Measurements from ENCODE around the gene INCENP.

The INCENP gene

DNA sequence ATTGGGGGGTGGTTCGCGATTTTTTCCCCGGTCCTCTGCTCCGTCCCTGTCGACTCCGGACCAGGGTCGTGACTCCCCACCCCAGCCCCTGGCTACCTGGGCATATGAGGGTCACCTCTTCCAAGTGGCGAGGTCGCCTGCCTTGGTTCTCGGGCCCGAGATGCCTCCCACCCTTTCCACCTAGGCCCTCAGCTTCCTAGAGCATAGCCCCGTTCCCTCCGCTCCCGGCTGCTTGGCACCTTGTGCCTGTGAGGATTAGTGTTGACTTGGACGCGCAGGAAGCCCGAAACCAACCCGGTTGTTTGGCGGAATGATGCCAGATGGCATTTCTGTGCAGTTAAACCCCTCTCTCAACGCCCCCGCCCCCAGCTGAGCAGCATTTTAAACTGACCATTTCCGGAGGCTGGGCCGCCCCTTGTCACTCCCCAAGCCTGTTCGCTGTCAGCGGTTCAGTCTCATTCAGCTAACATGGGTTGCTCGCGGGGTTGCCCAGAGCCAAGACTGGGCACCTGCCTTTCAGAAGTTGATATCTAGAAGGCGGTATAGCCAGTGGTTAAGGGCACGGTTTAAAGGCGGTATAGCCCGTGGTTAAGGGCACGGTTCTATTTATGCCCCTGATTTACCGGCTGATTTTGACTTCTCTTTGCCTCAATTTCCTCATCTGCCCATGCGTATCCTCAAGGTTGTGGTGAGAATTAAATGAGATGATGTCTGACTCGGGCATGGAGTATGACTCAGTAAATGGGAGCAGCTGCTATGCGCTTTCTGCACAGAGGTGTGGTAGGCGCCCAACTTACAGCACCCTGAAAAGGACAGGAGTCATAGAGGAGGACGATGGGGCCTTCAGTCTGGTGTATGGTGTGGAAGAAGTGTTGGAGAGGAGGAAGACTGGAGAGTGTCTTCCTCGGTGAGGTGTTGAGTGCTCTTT lies 639 bp downstream of the INCENP start:
- peak; percentile 77 for DNase-seq

DNA sequence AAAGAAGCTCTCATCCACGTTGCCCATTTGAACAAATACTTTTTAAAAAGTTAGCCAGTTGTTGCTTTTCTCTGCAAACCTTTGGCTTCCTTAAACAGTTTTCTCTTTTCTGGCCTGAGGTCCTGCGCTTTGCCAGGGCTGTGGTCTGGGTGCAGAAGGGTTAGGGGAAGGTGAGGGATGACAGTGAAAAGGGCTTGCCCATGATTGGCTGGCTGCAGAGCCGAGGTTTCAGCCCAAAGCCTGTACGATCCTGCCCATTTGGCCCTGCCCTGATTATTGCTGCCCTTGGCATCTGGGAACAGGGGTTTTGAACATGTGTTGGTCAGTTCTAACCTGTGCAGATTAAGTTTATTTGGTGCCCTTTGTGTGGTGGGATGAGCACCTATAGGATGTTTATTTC lies 1.5 kb downstream of the INCENP start:
- no peak for DNase-seq

DNA sequence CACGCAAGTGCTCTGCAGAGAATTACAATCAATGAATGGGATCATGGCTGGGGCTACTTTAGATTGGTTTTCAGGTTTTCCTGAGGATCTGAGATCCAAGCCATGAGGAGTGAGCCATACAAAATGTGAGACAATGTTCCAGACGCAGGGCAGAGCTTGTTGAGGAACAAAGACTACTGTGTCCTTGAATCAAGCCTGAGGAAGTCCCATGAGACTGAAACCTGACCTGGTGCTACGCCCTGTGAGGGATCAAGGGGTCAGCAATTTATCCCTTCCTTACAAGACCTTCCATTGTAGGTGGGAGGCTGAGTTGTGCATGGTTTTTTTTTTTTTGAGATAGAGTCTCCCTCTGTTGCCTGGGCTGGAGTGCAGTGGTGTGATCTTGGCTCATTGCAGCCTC lies 2.1 kb downstream of the INCENP start:
- no peak for DNase-seq

DNA sequence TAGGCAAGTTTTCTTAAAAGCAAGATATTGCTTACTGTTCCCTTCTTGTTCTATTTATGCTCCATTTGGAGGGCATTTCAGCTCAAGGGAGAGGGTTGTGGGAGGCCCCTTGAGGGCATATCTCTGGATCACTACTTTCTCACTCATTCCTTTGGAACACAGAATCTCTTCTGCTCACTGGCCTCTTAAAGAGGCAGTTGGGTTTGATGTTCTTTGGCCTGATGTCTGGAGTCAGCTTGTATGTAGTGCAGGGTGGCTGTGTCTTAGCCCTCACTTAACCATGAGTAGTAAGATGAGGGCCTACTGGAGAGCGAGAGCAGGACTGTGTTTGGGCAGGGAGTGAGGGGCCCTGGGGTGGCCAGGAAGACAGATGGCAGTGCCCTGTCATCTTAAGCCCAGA lies 3.6 kb downstream of the INCENP start:
- DNase-seq = no peak

DNA sequence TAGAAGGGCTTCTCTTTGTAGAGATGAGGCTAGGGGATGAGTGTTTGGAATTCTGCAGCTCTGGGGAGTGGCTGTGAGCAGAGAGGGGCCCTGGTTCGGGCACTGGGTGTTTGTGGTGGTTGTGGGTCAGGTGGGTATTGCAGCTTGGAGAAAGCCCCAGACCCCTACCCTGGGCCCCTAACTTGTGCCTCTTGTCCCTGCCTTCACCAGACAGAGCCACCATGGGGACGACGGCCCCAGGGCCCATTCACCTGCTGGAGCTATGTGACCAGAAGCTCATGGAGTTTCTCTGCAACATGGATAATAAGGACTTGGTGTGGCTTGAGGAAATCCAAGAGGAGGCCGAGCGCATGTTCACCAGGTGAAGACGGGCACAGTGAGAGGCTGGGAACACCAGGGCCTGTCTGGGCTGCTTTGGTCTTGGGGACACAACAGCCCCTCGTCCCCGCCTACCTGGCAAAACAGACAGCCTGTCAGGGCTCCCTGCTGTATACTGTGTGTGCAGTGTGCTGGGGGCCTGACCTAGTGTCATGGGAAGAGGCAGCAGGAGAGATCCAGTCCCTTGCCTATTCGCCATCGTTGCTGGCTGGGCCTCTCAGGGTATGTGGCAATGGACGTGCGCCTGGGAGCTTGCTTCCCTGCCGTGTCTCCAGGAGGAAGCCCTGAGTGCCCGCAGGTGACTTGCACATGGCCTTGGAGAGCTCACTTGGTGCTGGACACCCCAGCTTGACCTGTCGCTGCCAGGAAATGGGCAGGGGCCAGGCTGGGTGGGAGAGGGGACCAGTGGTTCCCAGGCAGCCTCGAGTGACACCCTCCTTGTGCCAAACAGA lies 4.3 kb downstream of the INCENP start:
- DNase-seq = no peak

DNA sequence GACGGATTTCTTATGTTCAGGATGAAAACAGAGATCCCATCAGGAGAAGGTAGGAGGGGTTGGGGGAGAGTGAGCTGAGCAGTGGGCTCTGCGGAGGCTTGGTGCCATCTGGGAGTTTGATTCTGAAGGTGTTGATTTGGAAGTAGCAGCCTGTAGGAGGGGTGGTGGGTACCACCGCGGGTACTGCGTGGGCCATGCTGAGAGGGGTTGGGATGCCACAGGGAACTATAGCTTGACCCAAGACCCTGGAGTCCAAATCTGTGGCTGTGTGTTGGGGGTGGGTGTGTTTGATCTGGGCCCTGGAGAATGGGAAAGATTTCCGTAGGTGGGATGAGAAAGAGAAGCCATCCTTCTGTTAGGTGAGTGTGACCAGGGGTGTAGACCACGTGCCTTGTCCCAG lies 5.0 kb downstream of the INCENP start:
- DNase-seq = no peak

DNA sequence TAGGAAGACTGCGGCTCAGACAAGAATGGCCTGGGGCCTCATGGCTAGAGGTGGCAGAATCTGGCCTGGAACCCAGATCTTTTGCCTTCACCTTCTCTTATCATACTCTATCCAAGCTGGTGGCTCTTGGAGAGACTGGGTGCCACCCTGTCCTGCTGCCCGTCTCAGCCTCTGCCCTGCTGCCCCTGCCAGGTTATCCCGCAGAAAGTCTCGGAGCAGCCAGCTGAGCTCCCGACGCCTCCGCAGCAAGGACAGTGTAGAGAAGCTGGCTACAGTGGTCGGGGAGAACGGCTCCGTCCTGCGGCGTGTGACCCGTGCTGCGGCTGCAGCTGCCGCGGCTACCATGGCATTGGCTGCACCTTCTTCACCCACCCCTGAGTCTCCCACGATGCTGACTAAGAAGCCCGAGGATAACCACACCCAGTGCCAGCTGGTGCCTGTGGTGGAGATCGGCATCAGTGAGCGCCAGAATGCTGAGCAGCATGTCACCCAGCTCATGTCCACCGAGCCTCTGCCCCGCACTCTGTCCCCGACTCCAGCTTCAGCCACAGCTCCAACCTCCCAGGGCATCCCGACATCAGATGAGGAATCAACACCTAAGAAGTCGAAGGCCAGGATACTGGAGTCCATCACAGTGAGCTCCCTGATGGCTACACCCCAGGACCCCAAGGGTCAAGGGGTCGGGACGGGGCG lies 5.9 kb downstream of the INCENP start:
- no peak for DNase-seq

DNA sequence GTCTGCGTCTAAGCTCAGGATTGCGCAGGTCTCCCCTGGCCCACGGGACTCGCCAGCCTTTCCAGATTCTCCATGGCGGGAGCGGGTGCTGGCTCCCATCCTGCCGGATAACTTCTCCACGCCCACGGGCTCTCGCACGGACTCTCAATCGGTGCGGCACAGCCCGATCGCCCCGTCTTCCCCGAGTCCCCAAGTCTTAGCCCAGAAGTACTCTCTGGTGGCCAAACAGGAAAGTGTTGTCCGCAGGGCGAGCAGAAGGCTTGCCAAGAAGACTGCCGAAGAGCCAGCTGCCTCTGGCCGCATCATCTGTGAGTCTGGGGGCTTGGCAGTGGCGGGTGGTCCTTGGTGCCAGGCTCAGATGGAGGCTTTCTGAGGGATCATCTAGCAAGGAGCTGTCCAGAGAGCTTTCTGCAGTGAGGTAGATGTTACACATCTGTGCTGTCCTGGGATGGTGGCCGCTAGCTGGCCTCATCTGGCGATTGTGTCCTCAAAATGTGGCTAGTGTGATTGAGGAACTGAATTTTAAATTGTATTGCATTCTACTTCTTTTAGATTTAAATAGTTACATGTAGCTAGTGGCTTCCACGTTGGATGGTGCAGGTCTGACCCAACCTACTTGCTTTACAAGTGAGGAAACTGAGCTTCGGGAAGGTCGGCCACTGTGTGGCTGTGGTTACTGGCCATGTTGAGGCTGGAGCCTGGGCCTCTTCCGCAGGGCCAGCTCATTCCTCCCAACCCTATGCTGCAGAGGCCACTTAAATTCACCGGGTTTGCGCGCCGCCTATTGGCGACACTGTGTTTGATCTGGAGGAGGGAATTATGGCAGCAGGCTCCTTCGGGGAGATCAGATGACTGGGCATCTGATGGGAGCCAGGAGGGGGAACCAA lies 6.7 kb downstream of the INCENP start:
- DNase-seq = no peak

DNA sequence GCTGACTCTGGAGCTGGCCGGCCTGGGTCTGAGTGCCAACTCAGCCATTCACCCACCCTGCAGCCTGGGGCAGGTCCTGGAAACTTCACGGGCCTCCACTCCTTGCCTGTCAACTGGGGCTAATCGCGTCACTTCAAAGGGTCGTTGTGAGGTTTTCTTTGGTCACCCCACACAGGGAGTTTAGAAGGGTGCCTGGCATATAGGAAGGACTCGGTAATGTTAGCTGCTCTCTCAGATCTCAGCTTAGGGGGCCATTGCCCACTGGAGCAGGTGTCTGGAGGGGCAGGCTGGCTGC lies 7.3 kb downstream of the INCENP start:
- DNase-seq = no peak

DNA sequence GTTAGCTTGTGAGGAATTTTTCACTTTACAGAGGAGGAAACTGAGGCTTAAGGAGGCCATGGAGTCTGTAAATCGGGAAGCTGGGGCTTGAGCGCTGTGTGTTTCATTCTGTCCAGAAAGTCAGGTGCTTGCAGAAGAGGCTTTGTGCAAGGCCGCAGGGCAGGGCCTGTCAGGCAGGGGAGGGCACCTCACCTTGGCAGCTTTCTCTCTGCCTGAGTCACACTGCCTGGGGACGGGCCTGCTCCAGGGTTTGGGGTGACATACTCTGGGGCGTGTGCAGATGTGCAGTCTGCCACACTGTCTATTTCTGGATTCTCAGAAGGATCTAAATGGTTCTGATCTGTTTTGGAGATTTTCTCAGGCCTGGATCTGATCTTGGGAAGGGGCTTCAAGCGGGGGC lies 8.4 kb downstream of the INCENP start:
- no peak for DNase-seq

DNA sequence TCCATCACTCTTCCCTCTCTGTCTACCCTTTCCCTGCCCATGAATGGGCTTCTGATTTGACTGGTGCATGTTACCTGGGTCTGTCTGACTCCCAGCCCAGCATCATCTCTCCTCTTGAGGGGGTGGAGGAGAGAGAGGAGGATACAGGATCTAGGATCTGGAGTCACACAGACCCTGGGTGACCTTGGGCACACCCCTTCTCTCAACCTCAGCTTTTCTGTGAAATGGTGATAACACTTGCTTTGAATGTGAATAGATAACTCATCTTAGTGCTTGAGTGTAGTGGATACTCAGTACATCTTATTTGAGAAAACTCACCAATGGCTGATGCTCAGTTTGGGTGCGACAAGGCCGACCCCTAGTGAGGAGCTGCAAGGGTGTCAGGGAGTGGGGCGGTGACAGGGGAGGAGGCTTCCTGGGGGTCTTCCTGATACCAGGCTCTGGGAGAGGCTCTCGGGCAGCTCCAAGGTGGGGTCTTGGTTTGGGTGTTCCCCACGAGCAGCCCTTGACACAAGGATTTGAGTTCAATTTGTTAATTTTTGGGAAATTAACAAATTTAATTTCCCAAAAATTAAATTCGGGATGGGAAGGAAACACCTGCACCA lies 9.0 kb downstream of the INCENP start:
- DNase-seq = no peak

DNA sequence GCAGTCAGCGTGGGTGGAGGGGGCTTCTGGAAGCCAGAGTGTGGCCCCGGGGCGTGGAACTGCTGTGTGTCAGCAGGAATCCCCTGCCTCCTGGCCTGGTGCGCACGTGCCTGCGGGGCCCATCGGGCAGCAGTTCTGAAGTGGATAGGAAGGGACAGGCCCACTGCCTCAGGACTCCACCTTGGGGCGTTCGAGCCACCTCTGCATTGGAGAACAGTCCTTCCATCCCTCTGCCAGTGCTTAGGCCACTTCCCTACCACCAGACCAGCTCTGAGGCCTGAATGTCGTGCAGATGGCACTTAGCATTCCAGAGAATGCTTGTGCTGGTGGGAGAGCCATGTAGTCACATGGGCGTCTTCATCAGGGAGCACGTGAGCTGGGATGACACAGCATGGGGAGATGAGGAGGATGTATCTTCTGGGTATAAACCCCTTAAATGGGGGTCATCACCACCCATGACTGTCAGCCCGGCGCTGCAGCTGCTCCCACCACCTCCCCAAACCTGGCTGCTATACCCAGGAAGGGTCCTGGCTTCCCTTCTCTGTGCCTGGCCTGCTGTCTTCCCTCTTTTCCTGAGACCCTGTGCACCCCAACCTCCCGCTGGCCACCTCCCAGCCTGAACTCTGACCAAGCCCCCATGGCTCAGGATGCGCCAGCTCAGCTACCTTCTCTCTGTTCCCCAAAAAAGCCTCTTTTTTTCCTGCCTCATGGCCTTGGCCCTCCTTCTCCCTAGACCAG lies 9.7 kb downstream of the INCENP start:
- DNase-seq = no peak

DNA sequence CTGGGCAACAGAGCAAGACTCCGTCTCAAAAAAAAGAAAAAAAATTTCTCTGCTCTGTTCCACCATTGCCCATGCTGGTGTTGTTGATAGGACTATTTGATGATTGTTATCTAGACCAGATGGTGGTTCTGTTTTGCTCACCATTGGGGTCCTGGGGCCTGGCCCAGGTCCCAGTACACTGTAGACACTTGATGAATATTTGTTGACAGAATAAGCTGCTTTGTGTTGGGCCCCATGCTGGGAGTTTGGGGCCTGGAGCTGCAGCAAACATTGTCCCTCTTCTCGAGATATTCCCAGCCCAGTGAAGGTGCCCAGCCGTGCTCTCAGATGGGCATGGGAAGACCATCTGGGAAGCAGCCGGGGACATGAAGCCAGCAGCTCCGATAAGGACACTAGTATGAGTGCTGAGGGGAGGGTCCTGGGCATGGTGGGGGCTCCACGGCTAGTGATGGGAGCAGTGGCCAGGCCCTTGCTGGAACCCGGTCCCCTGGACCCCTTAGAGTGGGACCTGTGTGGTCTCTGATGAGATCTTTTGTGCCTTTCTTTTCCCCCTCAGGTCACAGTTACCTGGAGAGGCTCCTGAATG lies 13.6 kb downstream of the INCENP start:
- DNase-seq = no peak

DNA sequence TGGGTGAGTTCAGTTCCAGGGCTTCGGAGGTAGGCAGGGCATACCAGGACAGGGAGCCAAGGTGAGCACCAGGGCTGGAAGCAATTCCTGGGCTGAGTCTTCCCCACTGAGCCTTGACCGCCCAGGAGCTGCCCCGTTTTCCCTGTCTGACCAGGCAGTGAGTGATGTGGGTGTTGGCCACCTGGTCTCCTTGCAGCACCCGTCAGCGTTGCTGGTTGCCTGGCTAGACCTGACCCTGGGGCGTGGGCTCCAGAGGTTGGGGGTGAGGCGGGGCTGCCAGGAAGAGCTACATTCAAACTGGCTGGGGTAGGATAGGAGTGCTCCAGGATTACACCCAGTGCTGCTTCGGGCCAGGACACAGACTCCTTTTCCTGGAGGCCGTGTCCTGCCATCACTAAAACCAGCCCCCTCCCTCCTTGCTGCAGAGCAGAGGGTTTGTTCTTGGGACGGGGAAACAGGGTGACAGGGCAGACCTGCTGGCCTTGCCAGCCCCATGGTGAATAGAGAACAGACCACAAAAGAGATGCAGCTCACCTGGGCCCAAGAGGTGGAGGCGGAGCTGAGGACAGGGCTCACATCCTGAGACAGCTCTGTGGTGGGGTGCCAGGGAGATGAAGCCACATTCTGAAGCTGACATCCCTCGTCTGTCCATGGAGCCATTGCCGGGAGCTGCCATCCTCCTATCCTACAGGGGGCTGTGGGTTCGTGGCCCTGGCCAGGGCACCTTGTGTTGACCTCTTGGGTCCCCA lies 14.2 kb downstream of the INCENP start:
- no peak for DNase-seq

DNA sequence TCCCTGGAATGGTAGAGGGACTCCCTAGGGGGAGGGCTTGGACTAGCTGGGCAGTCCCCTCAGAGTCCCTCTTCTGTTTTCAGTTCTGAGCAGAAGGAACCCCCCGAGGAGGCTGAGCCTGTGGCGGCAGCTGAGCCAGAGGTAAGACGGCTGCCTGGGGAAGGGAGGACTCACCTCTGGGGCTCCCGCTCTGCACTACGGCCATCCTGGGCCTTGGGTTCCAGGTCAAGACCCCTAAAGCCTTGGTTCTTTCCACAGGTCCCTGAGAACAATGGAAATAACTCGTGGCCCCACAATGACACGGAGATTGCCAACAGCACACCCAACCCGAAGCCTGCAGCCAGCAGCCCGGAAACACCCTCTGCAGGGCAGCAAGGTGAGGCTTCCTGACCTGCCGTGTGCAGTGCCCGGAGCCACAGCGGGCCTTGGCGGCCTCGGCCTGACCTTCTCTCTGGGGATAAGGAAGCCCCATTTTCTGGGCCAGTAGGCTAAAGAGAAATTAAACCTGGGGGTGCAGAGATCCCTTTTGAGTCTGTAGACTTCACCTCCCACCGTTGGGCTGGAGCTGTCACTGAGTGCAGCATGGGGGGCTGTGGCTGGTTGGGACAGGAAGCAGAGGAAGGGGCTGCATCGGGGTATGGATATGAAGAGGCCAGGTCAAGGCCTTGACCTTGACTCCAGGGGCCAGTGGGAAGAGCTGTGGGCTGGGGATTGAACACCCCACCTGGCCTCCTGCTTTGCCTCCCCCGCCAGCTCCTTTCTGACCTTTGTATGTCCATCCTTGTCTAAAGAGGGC lies 15.0 kb downstream of the INCENP start:
- DNase-seq = no peak

DNA sequence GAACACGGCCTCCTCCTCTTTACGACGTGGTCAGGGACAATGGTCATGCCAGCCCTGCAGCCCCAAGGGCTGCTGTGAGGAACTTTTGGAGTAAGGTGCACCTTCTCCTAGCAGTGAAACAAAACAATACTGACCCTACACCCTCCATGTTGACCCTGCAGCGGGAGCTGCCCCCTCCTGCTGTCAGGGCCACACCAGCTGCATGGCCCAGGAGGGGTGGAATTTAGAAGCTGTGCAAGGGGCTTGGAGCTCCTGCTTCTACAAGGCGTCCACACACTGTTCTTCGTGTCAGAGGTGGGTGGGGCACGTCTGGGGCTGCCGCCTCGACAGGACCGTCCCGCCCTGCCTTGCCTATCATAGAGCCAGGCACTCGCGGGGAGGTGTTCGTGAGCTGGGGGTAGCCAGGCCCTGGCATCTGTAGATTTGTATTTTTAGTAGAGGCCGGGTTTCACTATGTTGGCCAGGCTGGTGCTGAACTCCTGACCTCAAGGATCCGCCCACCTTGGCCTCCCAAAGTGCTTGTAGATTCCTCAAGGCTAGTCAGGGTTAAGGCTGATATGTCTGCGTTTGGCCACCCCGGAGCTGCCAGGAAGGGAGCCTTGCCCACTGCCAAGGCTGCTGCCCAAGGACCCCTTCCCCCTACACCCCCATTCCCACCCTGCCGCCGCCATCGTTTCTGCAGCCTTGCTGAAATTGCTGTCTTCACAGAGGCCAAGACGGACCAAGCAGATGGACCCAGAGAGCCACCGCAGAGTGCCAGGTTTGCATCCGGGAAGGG lies 15.9 kb downstream of the INCENP start:
- no peak for DNase-seq

DNA sequence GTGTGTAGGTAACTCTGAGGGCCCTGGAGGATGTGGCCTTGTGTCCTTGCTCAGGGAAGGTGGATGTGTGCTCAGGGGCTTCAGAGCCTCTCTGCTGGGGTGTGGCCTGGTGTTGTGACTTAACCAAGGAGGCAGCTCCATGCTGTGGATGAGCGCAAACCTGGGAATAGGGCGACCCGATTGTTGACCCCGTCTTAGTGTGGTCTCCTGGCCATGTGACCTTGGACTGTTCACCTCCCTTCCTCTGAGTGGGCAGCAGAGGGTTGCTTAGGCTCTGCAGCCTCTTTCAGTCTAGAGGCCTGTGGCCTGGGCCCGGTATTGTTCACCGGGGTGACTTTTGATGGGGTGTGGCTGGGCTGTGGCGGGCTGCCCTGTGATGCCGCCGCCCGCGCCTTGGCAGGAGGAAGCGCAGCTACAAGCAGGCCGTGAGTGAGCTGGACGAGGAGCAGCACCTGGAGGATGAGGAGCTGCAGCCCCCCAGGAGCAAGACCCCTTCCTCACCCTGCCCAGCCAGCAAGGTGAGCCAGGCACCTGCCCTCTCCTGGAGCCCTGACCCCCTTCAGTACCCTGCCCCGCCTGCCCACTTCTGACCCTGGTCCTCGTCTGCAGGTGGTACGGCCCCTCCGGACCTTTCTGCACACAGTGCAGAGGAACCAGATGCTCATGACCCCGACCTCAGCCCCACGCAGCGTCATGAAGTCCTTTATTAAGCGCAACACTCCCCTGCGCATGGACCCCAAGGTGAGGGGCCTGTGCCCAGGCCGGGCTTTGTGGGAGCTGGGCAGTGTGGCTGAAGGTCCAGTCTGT lies 16.7 kb downstream of the INCENP start:
- DNase-seq = no peak
